Right renal cortex interstitium (tissue), 3 donors: Measurements from ENCODE around the gene GOLPH3. TPM values are rescaled to one million over a fixed set of nuclear protein-coding genes. Genes with fewer than 3 reads are reported as not detected.
"Not testable (repeated sequence)": the region's sequence is repeated elsewhere in the genome, so short reads cannot be mapped to it uniquely, and the experiment has no call there.

ENCODE experiments used
- DNase-seq, 3 donors: peaks; one replicate each; pipeline ENCODE4 v3.0.0-alpha.2; 2013; ENCODE audit warnings: low read depth in 3 of 3, low spot score in 2 of 3
- polyA plus RNA-seq, 3 donors: library from polyadenylated mRNA; unstranded; fragments of 120-200 nt; gene quantifications; one replicate each; pipeline ENCODE4 v1.2.1, GENCODE V29; 2013; ENCODE audit not compliant: insufficient read length in 3 of 3

Gene GOLPH3
- polyA plus RNA-seq, 3 donors, result 93.0 to 94.5 (median 93.5) TPM

- DNase-seq, result no peak
These were observed 35.2 kb downstream of the GOLPH3 start for GRCh38 chr5:32138839-32139493.

GRCh38 chr5:32136342-32136741 is 37.8 kb downstream of the GOLPH3 start:
- DNase-seq, result no peak

DNA sequence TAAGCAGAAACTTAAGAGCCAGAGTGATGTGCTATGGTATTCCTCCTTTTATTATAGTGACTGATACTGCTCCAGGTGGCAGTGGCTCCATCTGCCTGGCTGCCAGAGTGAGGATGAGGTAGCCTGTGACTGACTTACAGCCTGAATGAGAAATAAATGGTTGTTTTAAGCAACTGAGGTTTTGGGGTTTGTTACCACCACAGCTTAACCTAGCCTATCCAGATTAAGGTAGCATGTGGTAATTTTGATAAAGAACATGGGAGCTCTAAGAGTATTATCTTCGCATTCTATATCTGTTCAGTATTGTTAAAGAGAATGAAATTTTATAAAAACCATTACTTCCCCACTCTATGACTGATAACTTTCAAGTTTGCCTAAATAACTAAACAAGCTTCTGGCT is 39.0 kb downstream of the GOLPH3 start:
- DNase-seq, result no peak

DNA sequence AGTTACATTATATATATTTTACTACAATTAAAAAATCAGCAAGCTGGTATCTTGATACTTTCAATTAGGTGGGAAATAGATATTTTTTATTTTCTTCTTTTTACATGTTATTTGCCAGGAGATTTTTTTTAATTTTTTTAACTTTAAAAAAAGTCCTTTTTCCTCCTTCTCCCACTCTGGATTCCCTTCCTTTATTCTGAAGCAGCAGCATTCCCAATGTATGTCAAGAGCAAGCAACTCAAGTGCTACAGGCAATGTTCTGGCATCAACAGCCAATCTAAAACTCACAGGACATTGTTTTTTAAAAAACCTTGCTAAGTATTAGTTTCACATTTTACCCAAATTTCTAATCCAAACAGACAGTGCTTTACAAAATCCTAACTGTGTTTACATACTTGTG is 41.4 kb downstream of the GOLPH3 start:
- DNase-seq, result no peak

GRCh38 chr5:32131604-32132003 is 42.5 kb downstream of the GOLPH3 start:
- DNase-seq, result no peak

GRCh38 chr5:32130865-32131264 is 43.3 kb downstream of the GOLPH3 start:
- no peak for DNase-seq

GRCh38 chr5:32129074-32129598 is 45.0 kb downstream of the GOLPH3 start:
- no peak for DNase-seq

DNA sequence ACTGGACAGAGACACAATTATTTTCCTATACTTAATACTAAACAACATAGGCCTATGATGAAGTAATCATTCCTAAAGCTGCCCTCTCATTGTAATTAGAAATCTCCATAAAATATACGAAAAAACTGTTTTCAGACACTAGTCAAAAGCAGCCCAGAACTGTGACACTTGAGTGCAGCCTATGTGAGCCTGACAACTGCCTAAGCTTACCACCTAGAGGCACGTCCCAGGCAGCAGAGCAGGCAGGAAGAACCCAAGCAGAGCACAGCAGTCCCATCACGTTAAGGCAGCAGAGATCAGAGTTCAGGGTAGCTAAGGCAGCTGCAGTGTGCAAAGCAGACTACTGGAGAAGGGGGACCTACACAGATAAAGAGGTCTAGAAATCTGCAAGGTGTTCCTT is 46.4 kb downstream of the GOLPH3 start:
- DNase-seq, result no peak

- no peak for DNase-seq
These were observed 47.4 kb downstream of the GOLPH3 start for GRCh38 chr5:32126691-32127090.

GRCh38 chr5:32123889-32124676 is 50.0 kb downstream of the GOLPH3 start:
- DNase-seq, result no peak

- no peak for DNase-seq
These were observed 50.9 kb downstream of the GOLPH3 start for GRCh38 chr5:32123058-32123805.

DNA sequence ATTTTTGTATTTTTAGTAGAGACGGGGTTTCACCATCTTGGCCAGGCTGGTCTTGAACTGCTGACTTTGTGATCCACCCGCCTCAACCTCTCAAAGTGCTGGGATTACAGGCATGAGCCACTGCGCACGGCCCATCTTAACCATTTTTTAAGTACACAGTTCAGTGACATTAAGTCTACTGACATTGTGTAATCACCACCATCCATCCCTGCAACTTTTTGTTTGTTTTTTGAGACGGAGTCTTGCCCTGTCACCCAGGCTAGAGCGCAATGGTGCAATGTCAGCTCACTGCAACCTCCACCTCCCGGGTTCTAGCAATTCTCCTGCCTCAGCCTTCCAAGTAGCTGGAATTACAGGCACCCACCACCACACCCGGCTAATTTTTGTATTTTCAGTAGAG is 55.2 kb downstream of the GOLPH3 start:
- not testable (repeated sequence) for DNase-seq

DNA sequence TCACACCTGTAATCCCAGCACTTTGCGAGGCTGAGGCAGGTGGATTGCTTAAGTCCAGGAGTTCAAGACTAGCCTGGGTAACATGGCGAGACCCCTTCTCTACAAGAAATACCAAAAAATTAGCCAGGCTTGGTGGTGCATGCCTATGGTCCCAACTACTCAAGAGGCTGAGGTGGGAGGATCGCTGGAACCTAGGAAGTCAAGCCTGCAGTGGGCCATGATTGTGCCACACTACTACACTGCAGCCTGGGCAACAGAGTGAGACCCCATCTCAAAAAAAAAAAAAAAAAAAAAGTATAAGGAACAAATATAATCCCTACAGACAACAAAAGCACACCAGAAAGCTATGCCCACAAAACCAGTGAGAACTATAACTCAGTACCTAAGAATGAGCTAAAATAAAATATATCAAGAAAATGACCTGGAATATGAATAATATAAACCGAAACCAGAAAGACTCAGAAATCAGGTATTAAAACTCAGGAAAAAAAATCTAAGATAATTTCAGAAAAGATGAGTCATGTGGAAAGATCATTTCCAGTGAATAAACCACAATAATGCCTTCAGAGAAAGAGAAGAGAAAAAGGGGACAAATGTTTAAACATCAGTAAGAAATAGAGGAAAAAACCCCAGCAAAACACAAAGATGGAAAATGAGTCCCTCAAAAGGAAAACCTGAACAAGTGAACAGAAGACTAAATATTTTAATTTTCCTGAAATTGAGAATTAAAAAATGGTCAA is 57.4 kb downstream of the GOLPH3 start:
- DNase-seq, result no peak

DNA sequence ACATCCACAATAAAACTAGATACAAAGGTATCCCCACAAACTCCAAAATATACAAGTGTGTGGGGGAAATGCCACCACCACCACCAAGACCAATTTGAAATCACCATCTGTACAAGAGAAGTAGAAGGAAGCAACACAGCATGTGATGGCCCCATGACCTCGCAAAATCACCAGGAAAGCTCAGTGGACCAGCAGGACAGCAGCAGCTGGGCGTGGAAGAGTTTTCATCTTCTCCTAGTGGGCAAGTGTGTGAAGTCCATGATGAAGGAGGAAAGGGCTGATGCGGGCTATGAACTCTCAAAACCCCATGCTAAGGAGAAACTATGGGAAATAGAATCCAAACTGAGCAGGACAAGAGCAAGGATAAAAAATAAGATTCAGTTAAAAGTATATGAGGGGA is 58.1 kb downstream of the GOLPH3 start:
- no peak for DNase-seq

- no peak for DNase-seq
These were observed 63.9 kb downstream of the GOLPH3 start for GRCh38 chr5:32110111-32110696.

DNA sequence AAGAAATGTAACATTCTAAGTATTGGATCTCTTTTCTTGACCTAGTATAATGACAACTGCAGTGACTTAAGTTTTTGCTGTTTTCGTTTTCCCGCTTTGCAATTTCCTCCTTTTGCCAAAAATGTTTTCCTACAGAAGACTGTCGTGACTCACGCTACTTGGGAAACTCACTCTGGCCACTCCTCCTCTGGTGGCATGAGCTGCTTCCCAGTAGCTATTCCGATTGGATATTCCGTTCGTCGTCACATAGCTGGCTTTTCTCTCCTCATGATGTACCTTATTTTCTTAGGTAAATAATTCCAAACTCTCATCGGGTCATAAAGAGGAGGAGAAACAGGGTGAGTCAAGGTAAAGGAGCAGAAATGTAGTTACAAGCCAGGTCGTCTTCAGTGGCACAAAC is 64.9 kb downstream of the GOLPH3 start:
- no peak for DNase-seq

- DNase-seq, result no peak
These were observed 66.0 kb downstream of the GOLPH3 start for GRCh38 chr5:32108167-32108566.

DNA sequence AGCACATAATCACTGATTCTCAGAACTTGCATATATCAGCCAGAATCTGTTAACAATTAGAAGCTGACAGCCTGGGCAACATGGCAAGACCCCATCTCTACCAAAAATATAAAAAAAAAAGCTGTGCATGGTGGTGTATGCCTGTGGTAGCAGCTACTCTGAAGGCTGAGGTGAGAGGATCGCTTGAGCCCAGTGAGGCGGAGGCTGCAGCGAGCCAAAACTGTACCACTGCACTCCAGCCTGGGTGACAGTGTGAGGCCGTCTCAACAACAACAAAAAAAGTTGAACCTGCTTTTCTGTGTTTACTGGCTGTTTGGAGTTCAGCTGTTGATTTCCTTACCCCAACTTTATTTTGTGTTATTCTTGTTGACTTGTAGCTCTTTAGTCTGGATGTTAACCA is 66.8 kb downstream of the GOLPH3 start:
- no peak for DNase-seq

DNA sequence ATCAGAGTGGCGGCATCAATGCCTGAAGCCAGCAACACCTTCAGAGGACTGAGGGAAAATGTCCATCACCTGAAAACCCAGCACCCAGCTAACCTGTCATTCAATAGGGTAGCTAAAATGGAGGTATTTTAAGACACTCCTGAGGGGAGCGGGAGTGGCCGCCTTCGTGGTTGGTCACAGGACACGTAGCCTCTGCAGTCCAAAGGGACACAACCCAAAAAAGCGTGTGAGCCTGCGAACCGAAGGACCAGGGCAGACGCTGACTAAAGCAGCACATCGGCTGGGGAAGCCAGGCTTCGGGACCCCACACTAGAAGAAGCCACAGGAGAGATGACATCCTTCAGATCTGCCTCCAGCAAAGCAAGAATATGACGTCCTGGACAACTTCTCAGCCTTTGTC is 70.6 kb downstream of the GOLPH3 start:
- no peak for DNase-seq

GRCh38 chr5:32102254-32102986 is 71.7 kb downstream of the GOLPH3 start:
- DNase-seq, result no peak
